ENCODE data around the gene PRSS21. TPM values are rescaled to one million over a fixed set of nuclear protein-coding genes. Genes with fewer than 3 reads are reported as not detected.

The PRSS21 gene
- total and polyA plus RNA-seq, 4 donors, result 0.18 to 1.0 (median 0.26) TPM; not detected in 1

DNA sequence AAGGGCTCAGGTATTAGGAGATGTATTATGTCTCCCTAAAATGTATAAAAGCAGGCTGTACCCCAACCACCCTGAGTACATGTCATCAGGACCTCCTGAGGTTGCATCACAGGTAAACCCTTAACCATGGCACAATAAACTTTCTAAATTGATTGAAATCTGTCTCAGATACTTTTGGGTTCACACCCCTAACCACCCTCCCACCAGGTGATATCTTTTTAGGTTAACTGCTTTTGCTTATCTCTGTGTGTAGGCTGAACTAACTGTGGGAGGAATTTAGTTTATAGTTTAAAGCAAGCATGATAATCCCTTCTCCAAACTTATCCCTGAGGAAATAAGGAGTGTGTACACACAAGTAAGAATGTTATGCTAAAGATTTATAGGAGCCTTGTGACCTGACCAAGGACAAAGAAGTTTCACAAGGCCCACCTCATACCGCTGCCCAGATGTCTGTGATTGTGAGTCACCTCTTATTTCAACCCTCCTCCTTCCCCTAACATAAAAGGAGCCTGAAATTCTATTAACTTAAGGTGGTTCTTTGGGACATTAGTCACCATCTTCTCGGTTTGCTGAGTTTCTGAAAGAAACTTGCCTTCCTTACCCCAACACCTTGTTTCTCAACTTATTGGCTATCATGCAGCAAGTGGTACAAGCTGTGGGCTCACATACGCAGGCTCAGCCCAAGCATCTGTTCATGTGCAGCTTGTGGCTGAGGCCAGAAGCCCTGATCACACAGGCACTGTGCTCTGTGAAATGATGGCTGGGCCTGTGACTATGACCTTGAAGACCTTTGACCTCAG, 29.7 kb downstream of the PRSS21 start:
- peaks cover 0 to 6% (median 1%) of the 10 kb centered on the region in 4 donors for H3K4me1 ChIP-seq (ENCODE audit: control insufficient read depth in 4 of 4, insufficient read depth in 4 of 4, low read length in 3 of 4)
- H3K27ac ChIP-seq (ENCODE audit: low read depth in 1 of 2, low read length in 2 of 2), result no peak overlapping the region
- H3K27me3 ChIP-seq (ENCODE audit: control insufficient read depth in 4 of 4, insufficient read depth in 4 of 4, low read length in 3 of 4), result peaks cover 0 to 2% (median 0%) of the 10 kb centered on the region in 4 donors
- 57% methylated on average over 3 of the region's 3 CpGs for WGBS
- TF ChIP-seq, protein P1, sequence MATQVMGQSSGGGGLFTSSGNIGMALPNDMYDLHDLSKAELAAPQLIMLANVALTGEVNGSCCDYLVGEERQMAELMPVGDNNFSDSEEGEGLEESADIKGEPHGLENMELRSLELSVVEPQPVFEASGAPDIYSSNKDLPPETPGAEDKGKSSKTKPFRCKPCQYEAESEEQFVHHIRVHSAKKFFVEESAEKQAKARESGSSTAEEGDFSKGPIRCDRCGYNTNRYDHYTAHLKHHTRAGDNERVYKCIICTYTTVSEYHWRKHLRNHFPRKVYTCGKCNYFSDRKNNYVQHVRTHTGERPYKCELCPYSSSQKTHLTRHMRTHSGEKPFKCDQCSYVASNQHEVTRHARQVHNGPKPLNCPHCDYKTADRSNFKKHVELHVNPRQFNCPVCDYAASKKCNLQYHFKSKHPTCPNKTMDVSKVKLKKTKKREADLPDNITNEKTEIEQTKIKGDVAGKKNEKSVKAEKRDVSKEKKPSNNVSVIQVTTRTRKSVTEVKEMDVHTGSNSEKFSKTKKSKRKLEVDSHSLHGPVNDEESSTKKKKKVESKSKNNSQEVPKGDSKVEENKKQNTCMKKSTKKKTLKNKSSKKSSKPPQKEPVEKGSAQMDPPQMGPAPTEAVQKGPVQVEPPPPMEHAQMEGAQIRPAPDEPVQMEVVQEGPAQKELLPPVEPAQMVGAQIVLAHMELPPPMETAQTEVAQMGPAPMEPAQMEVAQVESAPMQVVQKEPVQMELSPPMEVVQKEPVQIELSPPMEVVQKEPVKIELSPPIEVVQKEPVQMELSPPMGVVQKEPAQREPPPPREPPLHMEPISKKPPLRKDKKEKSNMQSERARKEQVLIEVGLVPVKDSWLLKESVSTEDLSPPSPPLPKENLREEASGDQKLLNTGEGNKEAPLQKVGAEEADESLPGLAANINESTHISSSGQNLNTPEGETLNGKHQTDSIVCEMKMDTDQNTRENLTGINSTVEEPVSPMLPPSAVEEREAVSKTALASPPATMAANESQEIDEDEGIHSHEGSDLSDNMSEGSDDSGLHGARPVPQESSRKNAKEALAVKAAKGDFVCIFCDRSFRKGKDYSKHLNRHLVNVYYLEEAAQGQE (IDR thresholded peaks at IDR 0.05), result no peak
- TF ChIP-seq, protein P2, sequence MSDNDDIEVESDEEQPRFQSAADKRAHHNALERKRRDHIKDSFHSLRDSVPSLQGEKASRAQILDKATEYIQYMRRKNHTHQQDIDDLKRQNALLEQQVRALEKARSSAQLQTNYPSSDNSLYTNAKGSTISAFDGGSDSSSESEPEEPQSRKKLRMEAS (IDR thresholded peaks at IDR 0.05), result no peak
- TF ChIP-seq HNF4A (conservative IDR thresholded peaks at IDR 0.05), result no peak
- TF ChIP-seq, protein P3, sequence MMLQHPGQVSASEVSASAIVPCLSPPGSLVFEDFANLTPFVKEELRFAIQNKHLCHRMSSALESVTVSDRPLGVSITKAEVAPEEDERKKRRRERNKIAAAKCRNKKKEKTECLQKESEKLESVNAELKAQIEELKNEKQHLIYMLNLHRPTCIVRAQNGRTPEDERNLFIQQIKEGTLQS (IDR thresholded peaks at IDR 0.05), result no peak
- no peak for TF ChIP-seq FOXA1 (IDR thresholded peaks at IDR 0.05)
- no peak for TF ChIP-seq YY1 (IDR thresholded peaks at IDR 0.05)
- no peak for TF ChIP-seq EGR1 (IDR thresholded peaks at IDR 0.05; ENCODE audit: low read depth in 2 of 2)
- TF ChIP-seq, protein P4, sequence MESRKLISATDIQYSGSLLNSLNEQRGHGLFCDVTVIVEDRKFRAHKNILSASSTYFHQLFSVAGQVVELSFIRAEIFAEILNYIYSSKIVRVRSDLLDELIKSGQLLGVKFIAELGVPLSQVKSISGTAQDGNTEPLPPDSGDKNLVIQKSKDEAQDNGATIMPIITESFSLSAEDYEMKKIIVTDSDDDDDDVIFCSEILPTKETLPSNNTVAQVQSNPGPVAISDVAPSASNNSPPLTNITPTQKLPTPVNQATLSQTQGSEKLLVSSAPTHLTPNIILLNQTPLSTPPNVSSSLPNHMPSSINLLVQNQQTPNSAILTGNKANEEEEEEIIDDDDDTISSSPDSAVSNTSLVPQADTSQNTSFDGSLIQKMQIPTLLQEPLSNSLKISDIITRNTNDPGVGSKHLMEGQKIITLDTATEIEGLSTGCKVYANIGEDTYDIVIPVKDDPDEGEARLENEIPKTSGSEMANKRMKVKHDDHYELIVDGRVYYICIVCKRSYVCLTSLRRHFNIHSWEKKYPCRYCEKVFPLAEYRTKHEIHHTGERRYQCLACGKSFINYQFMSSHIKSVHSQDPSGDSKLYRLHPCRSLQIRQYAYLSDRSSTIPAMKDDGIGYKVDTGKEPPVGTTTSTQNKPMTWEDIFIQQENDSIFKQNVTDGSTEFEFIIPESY (IDR thresholded peaks at IDR 0.05), result no peak
- no peak for TF ChIP-seq JUND (IDR thresholded peaks at IDR 0.05)
- TF ChIP-seq HNF4G (IDR thresholded peaks at IDR 0.05), result no peak
- TF ChIP-seq, protein P5, sequence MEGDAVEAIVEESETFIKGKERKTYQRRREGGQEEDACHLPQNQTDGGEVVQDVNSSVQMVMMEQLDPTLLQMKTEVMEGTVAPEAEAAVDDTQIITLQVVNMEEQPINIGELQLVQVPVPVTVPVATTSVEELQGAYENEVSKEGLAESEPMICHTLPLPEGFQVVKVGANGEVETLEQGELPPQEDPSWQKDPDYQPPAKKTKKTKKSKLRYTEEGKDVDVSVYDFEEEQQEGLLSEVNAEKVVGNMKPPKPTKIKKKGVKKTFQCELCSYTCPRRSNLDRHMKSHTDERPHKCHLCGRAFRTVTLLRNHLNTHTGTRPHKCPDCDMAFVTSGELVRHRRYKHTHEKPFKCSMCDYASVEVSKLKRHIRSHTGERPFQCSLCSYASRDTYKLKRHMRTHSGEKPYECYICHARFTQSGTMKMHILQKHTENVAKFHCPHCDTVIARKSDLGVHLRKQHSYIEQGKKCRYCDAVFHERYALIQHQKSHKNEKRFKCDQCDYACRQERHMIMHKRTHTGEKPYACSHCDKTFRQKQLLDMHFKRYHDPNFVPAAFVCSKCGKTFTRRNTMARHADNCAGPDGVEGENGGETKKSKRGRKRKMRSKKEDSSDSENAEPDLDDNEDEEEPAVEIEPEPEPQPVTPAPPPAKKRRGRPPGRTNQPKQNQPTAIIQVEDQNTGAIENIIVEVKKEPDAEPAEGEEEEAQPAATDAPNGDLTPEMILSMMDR (IDR thresholded peaks at IDR 0.05; ENCODE audit: low read depth, low read length, missing input control), result no peak
- TF ChIP-seq RXRA (IDR thresholded peaks at IDR 0.05), result no peak
- TF ChIP-seq GABPA (IDR thresholded peaks at IDR 0.05 in 1 of 2, conservative IDR thresholded peaks at IDR 0.05 in 1 of 2), result no peak
- TF ChIP-seq SP1 (IDR thresholded peaks at IDR 0.05), result no peak
- no peak for TF ChIP-seq TAF1 (conservative IDR thresholded peaks at IDR 0.05)
- no peak for TF ChIP-seq NR2F2 (IDR thresholded peaks at IDR 0.05)
- TF ChIP-seq RAD21 (IDR thresholded peaks at IDR 0.05), result no peak
- TF ChIP-seq FOXA2 (IDR thresholded peaks at IDR 0.05), result no peak
- H3K36me3 ChIP-seq (ENCODE audit: control insufficient read depth in 4 of 4, insufficient read depth in 3 of 4, low read depth in 1 of 4, low read length in 3 of 4), result no peaks in the 10 kb centered on the region
- no peak overlapping the region for H3K9ac ChIP-seq (ENCODE audit: low read depth in 1 of 2, low read length in 2 of 2)
- DNase-seq (ENCODE audit: low spot score), result no peak
- H3K9me3 ChIP-seq (ENCODE audit: control insufficient read depth in 4 of 4, low read length in 3 of 4), result peaks cover 0 to 2% (median 0%) of the 10 kb centered on the region in 4 donors
- no peak overlapping the region for H3K4me3 ChIP-seq (ENCODE audit: low read depth in 1 of 3, low read length in 3 of 3)

Data from liver (tissue), 9 donors.